HG02938 (cell line): ENCODE results near the gene ZNF124.
"Not testable (repeated sequence)": the region's sequence is repeated elsewhere in the genome, so short reads cannot be mapped to it uniquely, and the experiment has no call there.

Experiments
- ATAC-seq: cut with Tn5 transposase; IDR thresholded peaks from one replicate; pipeline ENCODE4 v1.9.1; 2021; ENCODE audit warnings: mild to moderate bottlenecking, moderate library complexity; ENCODE audit not compliant: unreplicated experiment

The ZNF124 gene

GRCh38 chr1:247171875-247172563 lies at the start of gene ZNF124:
Gene ZNF124 (minus strand): TSS chr1:247172020. CDS start chr1:247171877, 143 bp downstream.
- peak; percentile 95 for ATAC-seq

GRCh38 chr1:247220280-247220679 lies 48.5 kb upstream of the ZNF124 start:
- not testable (repeated sequence) for ATAC-seq

- ATAC-seq, result no peak
Measured at GRCh38 chr1:247218121-247218651, 46.4 kb upstream of the ZNF124 start.

GRCh38 chr1:247216261-247216660 lies 44.4 kb upstream of the ZNF124 start:
- ATAC-seq, result no peak

GRCh38 chr1:247212627-247213617 lies 41.1 kb upstream of the ZNF124 start:
- ATAC-seq, result no peak

GRCh38 chr1:247212012-247212411 lies 40.2 kb upstream of the ZNF124 start:
- peak; percentile 59 for ATAC-seq

GRCh38 chr1:247211339-247211738 lies 39.5 kb upstream of the ZNF124 start:
- no peak for ATAC-seq

GRCh38 chr1:247210376-247211117 lies 38.7 kb upstream of the ZNF124 start:
- ATAC-seq, result peak; percentile 88

GRCh38 chr1:247210062-247210375 lies 38.2 kb upstream of the ZNF124 start:
- peak; percentile 1 for ATAC-seq

GRCh38 chr1:247209396-247209795 lies 37.6 kb upstream of the ZNF124 start:
- ATAC-seq, result no peak

GRCh38 chr1:247204177-247204647 lies 32.4 kb upstream of the ZNF124 start:
- no peak for ATAC-seq

- no peak for ATAC-seq
Measured at GRCh38 chr1:247198781-247199180, 27.0 kb upstream of the ZNF124 start.

- no peak for ATAC-seq
Measured at GRCh38 chr1:247193958-247194357, 22.1 kb upstream of the ZNF124 start.

GRCh38 chr1:247189981-247190798 lies 18.4 kb upstream of the ZNF124 start:
- ATAC-seq, result no peak

GRCh38 chr1:247185667-247186066 lies 13.8 kb upstream of the ZNF124 start:
- no peak for ATAC-seq

- ATAC-seq, result no peak
Measured at GRCh38 chr1:247184254-247184653, 12.4 kb upstream of the ZNF124 start.

GRCh38 chr1:247182994-247183393 lies 11.2 kb upstream of the ZNF124 start:
- ATAC-seq, result no peak

GRCh38 chr1:247180581-247180980 lies 8.8 kb upstream of the ZNF124 start:
- ATAC-seq, result no peak

- ATAC-seq, result no peak
Measured at GRCh38 chr1:247177755-247178154, 5.9 kb upstream of the ZNF124 start.

GRCh38 chr1:247175458-247175857 lies 3.6 kb upstream of the ZNF124 start:
- no peak for ATAC-seq
